ENCODE data around the gene SCN3A.

Gene SCN3A

GRCh38 chr2:165203689-165204559 lies at the start of gene SCN3A:
Gene SCN3A, minus strand, starts transcription at chr2:165204050. Its CDS starts 27,656 bp downstream, at chr2:165176394.
- no peak for DNase-seq (ENCODE audit: low spot score)

- no peak for DNase-seq (ENCODE audit: low spot score)
These were observed 49.3 kb upstream of the SCN3A start for GRCh38 chr2:165253178-165253577.

DNA sequence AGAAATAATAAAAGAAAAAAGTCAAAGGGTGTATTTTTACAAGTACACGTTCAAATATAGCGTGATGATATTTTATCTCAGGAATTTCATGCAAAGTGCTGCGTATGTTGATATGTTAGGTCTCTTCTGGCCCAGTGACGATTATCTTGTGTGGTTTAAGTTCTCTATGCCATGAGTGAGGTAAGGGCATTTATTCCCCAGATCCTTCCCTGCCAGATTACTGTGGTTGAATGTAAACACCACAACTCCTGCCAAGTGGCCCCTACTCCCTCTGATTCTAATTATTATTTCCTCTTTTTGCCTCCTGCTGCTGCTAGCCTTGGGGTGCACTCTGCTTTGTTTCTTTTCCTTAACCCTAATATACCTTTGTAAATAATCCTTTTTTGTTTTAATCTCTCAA lies 47.5 kb upstream of the SCN3A start:
- DNase-seq (ENCODE audit: low spot score) = no peak

DNA sequence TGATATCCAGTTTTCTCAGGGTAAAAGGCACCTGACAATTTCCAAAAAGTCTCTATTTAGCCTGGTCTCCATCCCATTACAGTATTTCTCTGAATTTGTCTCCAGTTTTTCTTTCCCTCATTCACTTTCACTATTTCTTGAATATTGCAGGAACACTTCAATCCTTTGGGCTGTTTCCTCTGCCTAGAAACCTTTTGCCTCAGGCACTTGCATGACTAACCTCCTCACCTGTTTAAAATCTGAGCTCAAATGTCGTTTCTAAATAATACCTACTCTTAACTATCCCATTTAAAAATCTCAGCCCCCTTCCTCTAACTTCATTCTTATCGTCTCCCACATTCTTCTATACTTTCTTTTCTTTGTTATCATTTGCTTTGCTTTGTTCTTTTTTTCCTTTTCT lies 44.4 kb upstream of the SCN3A start:
- no peak for DNase-seq (ENCODE audit: low spot score)

- no peak for DNase-seq (ENCODE audit: low spot score)
These were observed 41.4 kb upstream of the SCN3A start for GRCh38 chr2:165245081-165245793.

DNA sequence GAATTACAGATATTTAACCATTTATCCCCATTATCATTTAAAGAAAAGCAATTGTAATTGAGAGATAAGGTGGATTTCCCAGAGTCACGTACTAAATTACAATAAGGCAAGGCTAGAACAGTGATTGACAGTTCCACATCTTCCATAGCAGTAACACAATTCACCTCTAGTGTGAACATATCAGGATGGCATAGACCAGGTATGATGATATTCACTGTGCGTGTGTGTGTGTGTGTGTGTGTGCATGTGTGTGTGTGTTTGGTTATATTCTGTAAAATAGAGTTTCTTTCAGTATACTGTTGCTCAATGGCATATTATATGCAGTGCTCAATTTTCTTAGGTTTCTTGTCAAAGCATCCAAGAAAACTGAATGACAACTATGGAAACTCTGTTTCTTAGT lies 37.1 kb upstream of the SCN3A start:
- no peak for DNase-seq (ENCODE audit: low spot score)

DNA sequence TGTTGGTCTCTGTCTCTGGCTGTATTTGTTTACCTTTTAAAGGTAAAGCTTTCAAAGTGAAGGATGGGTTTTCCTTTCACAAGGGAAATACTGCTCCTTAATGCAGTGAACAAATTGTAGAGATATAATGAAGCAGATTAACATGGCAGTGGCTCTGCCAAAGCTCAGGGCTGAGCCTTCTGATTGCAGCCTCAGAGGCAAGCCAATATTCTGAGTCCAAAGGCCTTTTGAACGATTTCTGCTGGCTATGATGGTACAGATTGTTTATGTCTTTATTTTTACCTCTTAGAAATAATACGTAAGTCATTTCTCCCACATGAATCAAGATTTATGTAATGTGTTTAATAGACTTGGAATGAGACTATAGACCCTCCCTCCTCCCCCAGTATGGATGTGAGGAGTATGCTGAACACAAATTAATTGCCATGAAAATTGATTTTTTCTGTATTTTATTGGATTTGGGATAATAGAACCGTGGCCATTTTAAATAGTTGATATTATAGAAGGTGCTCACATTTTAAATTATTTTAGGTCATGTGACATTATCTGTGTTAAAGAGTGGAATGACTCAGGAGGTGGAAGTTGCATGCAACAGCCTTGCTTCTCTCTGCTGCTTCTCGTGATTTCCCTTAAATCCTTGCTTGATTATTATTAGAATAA lies 36.1 kb upstream of the SCN3A start:
- no peak for DNase-seq (ENCODE audit: low spot score)

DNA sequence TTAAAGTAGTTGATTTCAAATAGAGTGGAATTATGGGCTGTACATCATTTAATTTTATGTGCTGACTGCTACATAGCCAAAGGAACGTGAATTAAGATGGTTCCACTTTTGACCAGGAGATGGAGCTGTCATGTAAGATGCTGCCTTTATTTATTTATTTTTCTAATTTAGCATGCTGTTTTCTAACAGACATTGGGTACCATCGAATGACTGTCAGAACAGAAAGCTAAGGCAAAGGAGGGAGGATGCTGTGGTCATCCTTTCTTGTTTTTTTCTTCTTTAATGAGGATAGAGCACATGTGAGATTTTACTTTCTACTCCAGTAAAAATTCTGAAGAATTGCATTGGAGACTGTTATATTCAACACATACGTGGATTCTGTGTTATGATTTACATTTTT lies 35.4 kb upstream of the SCN3A start, which contains the start of gene SCN2A:
TSS of gene SCN2A (plus strand) at position 185 of the 400 bp plus-strand sequence. CDS start 56,410 bp downstream, outside the sequence.
- no peak for DNase-seq (ENCODE audit: low spot score)

GRCh38 chr2:165238295-165238694 lies 34.4 kb upstream of the SCN3A start:
- DNase-seq (ENCODE audit: low spot score) = no peak

DNA sequence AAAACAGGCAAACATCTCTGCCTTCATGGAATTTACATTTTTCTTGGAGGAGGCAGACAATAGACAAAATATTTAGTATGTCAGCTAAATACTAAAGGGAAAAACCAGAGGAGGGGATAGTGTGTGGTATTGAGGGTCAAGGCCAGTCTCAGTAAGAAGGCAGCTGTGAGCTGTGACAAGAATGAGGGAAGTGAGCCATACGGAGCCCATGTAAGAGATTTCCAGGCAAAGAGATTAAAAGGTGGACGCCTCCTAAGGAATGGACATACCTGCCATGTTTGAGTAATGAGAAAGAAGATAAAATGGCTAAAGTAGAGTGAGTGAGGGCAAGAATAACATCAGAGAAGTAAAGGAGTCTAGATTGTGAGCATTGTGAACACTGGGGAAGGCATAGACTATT lies 33.2 kb upstream of the SCN3A start:
- DNase-seq (ENCODE audit: low spot score) = no peak

- no peak for DNase-seq (ENCODE audit: low spot score)
These were observed 23.7 kb upstream of the SCN3A start for GRCh38 chr2:165227571-165227970.

DNA sequence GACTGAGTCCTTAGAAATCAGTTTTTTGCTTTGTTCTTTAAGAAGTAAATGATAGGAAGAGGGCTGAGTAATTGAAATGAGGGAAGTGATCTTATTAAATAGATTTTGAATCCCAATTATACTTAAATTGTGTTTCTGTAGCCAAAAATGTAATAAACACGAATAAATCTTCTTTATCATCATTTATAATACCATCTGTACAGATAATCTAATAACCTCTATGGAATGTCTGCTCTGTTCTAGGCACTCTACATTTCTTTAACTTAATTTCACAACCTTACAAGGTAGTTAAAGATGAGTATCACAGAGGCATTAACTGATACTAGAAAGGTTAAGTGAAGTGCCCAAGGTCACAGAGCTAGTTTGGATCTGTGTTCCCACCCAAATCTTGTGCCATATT lies 21.1 kb upstream of the SCN3A start:
- DNase-seq (ENCODE audit: low spot score) = no peak

GRCh38 chr2:165219481-165219880 lies 15.6 kb upstream of the SCN3A start:
- DNase-seq (ENCODE audit: low spot score) = no peak

- DNase-seq (ENCODE audit: low spot score) = no peak
These were observed 10.2 kb upstream of the SCN3A start for GRCh38 chr2:165214093-165214492.

GRCh38 chr2:165208094-165208493 lies 4.2 kb upstream of the SCN3A start:
- no peak for DNase-seq (ENCODE audit: low spot score)

DNA sequence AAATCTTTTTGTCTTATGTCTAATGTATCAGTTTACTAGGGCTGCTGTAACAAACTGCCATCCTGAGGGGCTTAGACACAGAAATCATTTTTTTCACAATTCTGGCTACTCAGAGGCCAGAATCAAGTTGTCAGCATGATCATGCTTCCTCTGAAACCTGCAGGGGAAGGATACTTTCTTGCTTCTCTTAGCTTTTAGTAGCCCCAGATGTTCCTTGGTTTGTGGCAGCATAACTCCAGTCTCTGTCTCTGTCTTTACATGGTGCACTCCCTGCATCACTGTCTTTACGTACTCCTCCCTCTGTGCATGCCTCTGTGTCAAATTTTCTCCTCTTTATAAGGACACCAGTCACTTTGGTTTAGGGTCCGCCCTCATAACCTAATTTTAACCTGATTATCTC lies 2.0 kb upstream of the SCN3A start:
- DNase-seq (ENCODE audit: low spot score) = no peak

- DNase-seq (ENCODE audit: low spot score) = no peak
These were observed 1.6 kb downstream of the SCN3A start for GRCh38 chr2:165202239-165202638.

- DNase-seq (ENCODE audit: low spot score) = no peak
These were observed 5.7 kb downstream of the SCN3A start for GRCh38 chr2:165198181-165198580.

DNA sequence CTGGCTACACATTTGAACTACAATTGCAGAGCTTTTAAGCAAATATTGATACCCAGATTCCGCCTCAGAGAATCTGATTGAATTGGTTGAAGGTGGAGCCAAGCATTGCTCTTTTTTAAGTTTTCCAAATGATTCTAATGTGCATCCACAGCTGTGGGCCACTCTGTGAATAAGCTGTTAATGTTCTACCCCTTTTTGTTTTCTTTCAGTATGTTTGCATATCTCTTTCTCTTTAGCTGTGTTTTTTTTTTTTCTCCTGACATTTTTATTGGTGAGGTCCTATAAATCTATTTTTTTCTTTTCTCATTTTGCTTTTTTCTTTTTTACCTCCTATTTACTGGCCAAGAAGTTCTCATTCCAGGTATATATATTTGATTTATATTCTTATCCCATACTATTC lies 6.5 kb downstream of the SCN3A start:
- no peak for DNase-seq (ENCODE audit: low spot score)

- DNase-seq (ENCODE audit: low spot score) = no peak
These were observed 7.4 kb downstream of the SCN3A start for GRCh38 chr2:165196411-165196810.

DNA sequence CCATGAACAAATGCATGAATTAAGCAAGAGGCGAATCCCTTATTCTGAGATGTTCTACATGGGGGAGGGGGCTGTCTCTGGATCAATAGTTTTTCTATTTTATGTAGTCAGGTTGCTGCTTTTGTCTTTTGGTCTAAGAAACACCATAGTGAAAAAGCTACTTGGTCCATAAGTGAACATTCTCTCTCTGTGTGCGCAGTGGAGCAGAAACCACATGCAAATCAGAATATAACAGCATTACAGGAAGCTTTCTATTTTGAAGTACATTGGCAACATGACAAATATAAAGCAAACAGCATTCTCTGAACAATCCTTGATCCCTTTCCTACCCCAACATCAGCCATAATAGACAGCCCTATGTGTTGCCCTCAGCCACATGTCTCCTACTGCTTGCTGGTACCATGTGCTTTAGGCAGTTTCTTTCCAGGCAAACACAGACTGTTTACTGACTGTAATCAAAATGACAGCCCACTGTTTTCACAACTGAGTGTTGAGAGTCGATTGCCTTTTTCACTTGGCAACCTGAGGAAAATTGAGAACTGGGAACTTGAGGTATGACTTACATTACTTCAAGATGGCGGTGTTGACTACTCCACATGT lies 10.6 kb downstream of the SCN3A start:
- DNase-seq (ENCODE audit: low spot score) = no peak

DNA sequence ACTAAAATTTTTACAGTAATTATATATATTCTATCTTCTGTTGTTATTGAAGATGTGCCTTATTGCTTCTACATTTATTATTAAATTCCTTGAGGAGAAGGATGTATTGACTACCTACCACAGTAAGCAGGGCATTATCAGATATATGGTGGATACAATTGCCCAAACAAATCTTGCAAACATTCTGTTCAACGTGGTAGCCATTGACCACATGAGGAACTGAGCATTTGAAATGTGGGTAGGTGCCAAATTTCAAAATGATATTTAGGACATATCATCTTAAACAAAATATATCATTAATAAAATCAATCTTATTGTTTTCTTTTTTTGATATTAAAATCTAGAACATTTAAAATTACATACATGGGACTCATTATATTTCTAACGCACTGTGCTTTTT lies 11.1 kb downstream of the SCN3A start:
- DNase-seq (ENCODE audit: low spot score) = no peak

Data from left forelimb (tissue), 1 donor.